ENCODE data around the gene SLC22A23.
A peak's percentile ranks its signal among the peaks of the same experiment; 100 is the strongest.
"Not testable (repeated sequence)": the region's sequence is repeated elsewhere in the genome, so short reads cannot be mapped to it uniquely, and the experiment has no call there.

SLC22A23 gene

GRCh38 chr6:3384241-3385143, 72.4 kb downstream of the SLC22A23 start:
- DNase-seq (ENCODE audit: low read depth): no peak

GRCh38 chr6:3383525-3383924, 73.3 kb downstream of the SLC22A23 start:
- DNase-seq (ENCODE audit: low read depth): no peak

- no peak for DNase-seq (ENCODE audit: low read depth)
Measured at GRCh38 chr6:3382326-3383279, 74.2 kb downstream of the SLC22A23 start.

- DNase-seq (ENCODE audit: low read depth): no peak
Measured at GRCh38 chr6:3381233-3381921, 75.5 kb downstream of the SLC22A23 start.

DNA sequence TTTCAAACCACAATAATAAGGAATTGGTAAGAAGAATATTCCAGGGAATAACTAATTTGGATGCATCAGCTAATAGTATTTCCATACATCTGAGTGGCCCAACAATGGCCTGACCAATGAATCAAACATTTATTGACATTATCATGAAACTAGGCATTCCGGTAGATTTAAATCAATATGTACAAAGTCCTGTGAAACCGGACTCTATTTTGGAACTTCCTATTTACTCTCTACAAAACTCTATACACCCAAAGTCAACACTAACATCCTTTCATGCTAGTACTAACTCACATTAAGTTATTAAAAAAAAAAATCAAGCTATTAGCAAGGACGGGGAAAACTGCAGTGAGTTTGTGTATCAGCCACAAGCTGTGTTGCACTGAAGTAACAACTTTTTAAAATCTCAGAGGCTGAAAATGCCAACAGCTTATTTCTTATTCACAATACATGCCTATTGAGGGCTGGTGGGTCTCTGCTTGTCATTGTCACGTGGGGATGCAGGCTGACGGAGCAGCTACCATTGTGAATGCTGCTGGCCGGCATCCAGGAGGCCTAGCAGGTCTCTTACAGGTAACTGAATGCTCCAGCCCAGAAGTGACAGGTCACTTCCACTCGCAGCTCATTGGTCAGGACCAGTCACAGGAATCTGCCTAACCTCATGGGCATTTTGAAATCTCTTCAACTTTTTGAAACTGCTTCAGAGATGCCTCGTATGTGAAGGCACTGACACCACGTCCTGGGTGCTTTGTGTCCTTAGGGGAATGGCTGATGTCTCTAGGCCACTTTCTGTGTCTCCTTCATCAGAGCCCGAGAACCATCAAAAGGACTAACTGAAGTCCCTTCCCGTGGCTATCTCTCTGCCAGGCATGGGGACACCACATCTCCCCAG, 76.3 kb downstream of the SLC22A23 start:
- DNase-seq (ENCODE audit: low read depth): no peak

- no peak for DNase-seq (ENCODE audit: low read depth)
Measured at GRCh38 chr6:3379482-3380060, 77.3 kb downstream of the SLC22A23 start.

GRCh38 chr6:3378808-3379207, 78.0 kb downstream of the SLC22A23 start:
- DNase-seq (ENCODE audit: low read depth): not testable (repeated sequence)

DNA sequence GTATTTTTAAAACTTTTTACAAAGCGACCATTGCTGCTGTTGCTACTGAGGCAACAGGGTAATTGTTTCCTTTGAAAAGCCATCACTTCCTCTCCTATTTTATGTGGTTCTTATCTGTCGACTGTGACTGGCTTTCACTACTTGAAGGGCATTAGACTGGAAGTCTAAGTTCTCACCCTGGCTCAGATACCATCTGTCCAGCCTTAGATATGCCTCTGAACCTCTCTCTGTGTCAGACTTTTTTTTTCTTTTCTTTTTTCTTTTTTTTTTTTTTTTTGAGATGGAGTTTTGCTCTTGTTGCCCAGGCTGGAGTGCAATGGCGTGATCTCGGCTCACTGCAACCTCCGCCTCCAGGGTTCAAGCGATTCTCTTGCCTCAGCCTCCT, 78.5 kb downstream of the SLC22A23 start:
- DNase-seq (ENCODE audit: low read depth): not testable (repeated sequence)

DNA sequence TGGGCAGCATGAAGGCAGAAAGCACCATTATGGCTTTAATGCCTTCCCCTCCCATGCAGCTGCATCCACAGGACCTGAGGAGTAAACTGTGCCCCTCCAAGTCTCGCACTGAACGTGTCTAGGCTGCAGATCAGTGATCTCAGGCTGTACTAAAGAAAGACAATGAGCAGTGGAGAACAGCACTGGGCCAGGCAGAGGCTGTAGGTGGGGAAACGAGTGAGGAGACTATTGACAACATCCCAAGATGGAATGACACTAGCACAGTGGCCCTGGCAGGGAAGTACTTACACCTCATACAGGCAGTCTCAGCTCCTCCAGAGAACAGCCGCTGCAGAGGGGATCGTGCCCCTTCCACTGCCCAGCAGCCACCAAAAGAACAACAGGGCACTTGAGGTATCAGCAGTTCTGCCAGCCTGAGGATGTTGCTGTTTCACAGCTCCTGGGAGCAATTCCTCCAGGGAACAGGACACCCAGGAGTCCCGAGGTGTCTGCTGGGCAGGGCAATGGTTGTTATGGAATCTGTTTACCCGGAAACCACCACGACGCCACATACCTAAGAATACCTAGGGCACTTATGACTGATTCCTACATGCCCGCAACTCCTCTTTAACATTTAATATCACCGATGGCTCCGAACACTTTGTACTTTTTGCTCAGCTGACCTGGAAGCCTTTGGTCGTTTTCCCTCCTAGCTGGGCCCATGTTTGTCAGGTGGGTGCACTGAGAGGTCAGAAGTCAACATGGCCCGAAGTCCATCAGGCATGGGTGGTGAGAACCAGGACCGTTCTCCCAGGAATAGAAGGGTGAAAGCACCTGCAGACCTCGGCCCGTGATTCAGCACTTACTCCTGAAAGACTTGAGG, 79.1 kb downstream of the SLC22A23 start:
- no peak for DNase-seq (ENCODE audit: low read depth)

GRCh38 chr6:3376893-3377535, 79.8 kb downstream of the SLC22A23 start:
- no peak for DNase-seq (ENCODE audit: low read depth)

DNA sequence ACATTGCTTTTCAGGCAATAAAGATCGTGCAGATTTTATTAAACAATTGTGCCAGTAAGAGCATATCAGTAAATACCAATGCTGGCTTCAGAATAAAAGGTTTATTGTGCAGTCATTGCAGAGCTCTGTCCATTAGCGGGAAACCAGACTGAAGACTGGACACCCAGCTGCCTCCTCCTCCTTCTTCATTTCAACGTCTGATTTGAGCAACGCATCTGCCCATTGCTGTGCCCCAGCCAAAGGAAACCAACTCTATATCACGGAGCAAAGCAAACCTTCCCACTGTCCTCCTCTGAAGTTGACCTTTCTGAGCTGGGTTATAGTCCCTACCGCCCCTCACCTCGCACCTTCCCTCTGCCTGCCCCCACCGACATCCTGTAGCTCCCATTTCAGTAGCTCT, 80.8 kb downstream of the SLC22A23 start:
- DNase-seq (ENCODE audit: low read depth): no peak

- no peak for DNase-seq (ENCODE audit: low read depth)
Measured at GRCh38 chr6:3373597-3374203, 83.2 kb downstream of the SLC22A23 start.

- DNase-seq (ENCODE audit: low read depth): no peak
Measured at GRCh38 chr6:3372912-3373554, 83.8 kb downstream of the SLC22A23 start.

GRCh38 chr6:3372184-3372846, 84.5 kb downstream of the SLC22A23 start:
- no peak for DNase-seq (ENCODE audit: low read depth)

DNA sequence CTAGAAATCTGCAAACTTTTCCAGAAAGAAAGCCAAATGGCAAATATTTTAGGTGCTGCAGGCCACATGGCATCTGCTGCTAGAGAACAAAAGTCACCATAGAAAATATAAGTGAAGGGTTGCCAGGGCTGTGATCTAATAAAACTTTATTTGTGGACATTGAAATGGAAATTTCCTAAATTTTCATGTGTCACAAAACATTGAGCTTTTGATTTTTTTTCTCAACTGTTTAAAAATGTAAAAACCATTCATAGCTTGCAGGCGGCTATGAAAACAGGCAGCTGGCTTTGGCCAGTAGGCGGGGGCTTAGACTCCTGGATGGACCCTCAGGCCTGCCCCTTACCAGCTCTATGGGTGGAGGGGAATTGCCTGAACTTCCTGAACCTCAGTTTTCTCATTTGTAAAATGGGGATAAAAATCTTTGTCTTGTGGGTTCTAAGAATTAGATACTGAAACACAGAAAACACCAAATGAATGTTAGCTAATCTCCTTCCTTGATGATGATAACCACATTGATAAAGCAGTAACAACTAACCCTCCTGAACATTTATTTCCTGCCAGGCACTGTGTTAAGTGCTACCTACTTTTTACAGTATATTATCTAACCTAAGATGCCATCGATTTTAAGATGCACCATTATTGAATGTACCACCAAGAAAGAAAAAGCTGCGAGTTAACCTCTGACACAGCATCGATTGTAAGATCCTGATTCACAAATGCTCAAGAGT, 85.5 kb downstream of the SLC22A23 start:
- DNase-seq (ENCODE audit: low read depth): no peak

DNA sequence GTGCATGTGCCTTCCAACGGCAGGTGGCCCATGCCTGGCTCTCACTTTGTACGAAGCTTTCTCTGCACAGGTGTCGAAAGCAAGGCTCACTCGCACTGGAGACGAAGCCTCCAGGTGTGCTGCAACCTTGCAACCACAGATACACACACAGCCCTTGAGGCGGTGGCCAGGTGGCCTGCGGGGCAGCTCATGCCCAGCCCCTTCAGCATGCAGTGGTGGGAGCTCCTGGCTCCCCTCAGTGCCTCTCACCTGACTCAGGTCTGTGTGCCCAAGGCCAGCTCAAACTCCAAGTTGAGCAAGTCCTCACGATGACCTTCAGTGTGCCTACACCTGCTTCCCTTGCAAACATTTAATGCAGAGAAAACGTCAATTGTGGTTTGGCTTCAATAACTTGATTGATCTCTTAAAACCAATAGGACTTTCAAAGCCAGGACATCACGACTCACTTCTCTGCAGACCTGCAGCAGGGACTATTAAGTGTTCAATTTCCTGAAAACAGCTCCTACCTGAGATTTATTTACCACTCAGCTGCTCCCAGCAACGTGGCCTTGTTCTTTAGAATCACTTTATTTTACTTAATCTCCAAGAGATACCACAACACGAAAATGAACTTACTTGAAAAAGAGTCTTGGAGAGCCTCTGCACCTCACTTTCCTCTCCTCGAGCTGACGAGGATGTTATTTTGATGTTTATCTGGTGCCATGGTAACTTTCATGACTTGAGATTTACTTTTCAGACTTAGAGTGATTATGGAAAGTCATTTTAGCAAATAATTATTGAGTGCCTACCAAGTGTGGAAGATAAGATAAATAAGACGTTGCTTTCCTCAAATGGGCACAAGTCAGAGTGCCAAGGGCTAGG, 86.3 kb downstream of the SLC22A23 start:
- DNase-seq (ENCODE audit: low read depth): peak; percentile 10
